ENCODE data around the gene HERPUD1. TPM values are rescaled to one million over a fixed set of nuclear protein-coding genes. Genes with fewer than 3 reads are reported as not detected.

HERPUD1 gene
- total and polyA plus RNA-seq, 2 of the 13 experiments (the other 11 are each of a cell fraction or from before 2014, with no cell fraction given) = 96.2 to 323 TPM

DNA sequence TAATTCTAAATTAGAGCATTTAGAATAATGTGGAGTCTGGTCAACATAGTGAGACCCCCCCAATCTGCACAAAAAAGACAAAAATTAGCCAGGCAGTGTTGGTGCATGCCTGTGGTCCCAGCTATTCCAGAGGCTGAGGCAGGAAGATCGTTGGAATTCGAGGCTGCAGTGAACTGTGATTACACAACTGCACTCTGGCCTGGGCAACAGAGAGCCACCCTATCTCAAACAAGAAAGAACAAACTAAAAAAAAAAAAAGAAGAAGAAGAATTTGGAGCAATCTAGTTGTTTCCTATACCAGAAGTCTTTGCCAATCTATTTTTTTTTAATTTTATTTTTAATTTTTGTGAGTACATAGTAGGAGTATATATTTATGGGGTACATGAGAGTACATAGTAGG lies 35.8 kb downstream of the HERPUD1 start (continued):
- TF ChIP-seq ZNF407 (CRISPR knock-in tag; IDR thresholded peaks at IDR 0.05; ENCODE audit: not compliant biosample characterization) = no peak
- no peak for TF ChIP-seq ZNF619 (CRISPR knock-in tag; IDR thresholded peaks at IDR 0.05)
- TF ChIP-seq, protein P1, sequence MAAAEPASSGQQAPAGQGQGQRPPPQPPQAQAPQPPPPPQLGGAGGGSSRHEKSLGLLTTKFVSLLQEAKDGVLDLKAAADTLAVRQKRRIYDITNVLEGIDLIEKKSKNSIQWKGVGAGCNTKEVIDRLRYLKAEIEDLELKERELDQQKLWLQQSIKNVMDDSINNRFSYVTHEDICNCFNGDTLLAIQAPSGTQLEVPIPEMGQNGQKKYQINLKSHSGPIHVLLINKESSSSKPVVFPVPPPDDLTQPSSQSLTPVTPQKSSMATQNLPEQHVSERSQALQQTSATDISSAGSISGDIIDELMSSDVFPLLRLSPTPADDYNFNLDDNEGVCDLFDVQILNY (CRISPR knock-in tag; conservative IDR thresholded peaks at IDR 0.05) = no peak
- TF ChIP-seq CENPT (CRISPR knock-in tag; IDR thresholded peaks at IDR 0.05; ENCODE audit: low read depth) = no peak
- TF ChIP-seq ZNF629 (CRISPR knock-in tag; conservative IDR thresholded peaks at IDR 0.05) = no peak
- TF ChIP-seq DPF2 (CRISPR knock-in tag; IDR thresholded peaks at IDR 0.05; ENCODE audit: borderline replicate concordance, low read depth) = peak; percentile 78; the same call in 1 of the 2 replicates
- TF ChIP-seq, protein P2, sequence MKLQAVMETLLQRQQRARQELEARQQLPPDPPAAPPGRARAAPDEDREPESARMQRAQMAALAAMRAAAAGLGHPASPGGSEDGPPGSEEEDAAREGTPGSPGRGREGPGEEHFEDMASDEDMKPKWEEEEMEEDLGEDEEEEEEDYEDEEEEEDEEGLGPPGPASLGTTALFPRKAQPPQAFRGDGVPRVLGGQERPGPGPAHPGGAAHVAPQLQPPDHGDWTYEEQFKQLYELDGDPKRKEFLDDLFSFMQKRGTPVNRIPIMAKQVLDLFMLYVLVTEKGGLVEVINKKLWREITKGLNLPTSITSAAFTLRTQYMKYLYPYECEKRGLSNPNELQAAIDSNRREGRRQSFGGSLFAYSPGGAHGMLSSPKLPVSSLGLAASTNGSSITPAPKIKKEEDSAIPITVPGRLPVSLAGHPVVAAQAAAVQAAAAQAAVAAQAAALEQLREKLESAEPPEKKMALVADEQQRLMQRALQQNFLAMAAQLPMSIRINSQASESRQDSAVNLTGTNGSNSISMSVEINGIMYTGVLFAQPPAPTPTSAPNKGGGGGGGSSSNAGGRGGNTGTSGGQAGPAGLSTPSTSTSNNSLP (IDR thresholded peaks at IDR 0.05; ENCODE audit: low read depth, low read length) = no peak
- no peak for TF ChIP-seq ZNF354B (CRISPR knock-in tag; IDR thresholded peaks at IDR 0.05)
- TF ChIP-seq HNRNPK (IDR thresholded peaks at IDR 0.05; ENCODE audit: low read depth, low read length, poor library complexity, severe bottlenecking) = no peak
- no peak for TF ChIP-seq BRD4 (CRISPR knock-in tag; IDR thresholded peaks at IDR 0.05)
- 0 out of 2 replicates have a peak, but pooled peaks have one; percentile 32 for TF ChIP-seq ZBTB10 (CRISPR knock-in tag; IDR thresholded peaks at IDR 0.05; ENCODE audit: borderline replicate concordance)
- TF ChIP-seq DNMT3B (CRISPR knock-in tag; conservative IDR thresholded peaks at IDR 0.05) = no peak
- TF ChIP-seq KAT7 (CRISPR knock-in tag; IDR thresholded peaks at IDR 0.05; ENCODE audit: borderline replicate concordance) = peak; percentile 56; the same call in 1 of the 2 replicates
- 0 out of 2 replicates have a peak, but pooled peaks have one; percentile 23 for TF ChIP-seq ARNTL (CRISPR knock-in tag; IDR thresholded peaks at IDR 0.05)
- TF ChIP-seq, protein P3, sequence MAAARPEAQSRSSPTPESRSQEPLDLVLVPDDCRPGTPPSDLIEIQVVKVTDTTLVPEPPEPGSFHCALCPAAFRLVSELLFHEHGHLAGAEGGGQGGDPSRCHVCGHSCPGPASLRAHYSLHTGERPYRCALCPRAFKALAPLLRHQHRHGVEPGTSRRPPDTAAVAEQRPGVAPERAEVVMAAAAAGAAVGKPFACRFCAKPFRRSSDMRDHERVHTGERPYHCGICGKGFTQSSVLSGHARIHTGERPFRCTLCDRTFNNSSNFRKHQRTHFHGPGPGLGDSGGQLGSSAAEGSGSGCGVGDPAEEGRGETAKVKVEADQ (CRISPR knock-in tag; IDR thresholded peaks at IDR 0.05; ENCODE audit: borderline replicate concordance) = no peak
